GM18498 (cell line): Measurements from ENCODE around the gene RAB34.

Experiments used
- ATAC-seq: cut with Tn5 transposase; IDR thresholded peaks from one replicate; pipeline ENCODE4 v1.9.1; 2021; ENCODE audit warnings: mild to moderate bottlenecking, moderate library complexity; ENCODE audit not compliant: unreplicated experiment

The RAB34 gene

GRCh38 chr17:28717578-28718332, at the start of gene RAB34:
Gene RAB34 (minus strand): TSS chr17:28717868. CDS start chr17:28717266, 602 bp downstream.
- no peak for ATAC-seq

GRCh38 chr17:28765038-28765437, 47.4 kb upstream of the RAB34 start:
- ATAC-seq = no peak

GRCh38 chr17:28763804-28764266, 46.2 kb upstream of the RAB34 start:
- ATAC-seq = peak; percentile 37

- peak; percentile 69 for ATAC-seq
These were observed 45.6 kb upstream of the RAB34 start for GRCh38 chr17:28763137-28763799.

GRCh38 chr17:28760601-28761562, 43.2 kb upstream of the RAB34 start:
- ATAC-seq = no peak

GRCh38 chr17:28759256-28759865, 41.7 kb upstream of the RAB34 start:
- no peak for ATAC-seq

- ATAC-seq = no peak
These were observed 40.9 kb upstream of the RAB34 start for GRCh38 chr17:28758411-28759121.

GRCh38 chr17:28756049-28756804, 38.6 kb upstream of the RAB34 start:
- ATAC-seq = no peak

- ATAC-seq = no peak
These were observed 37.8 kb upstream of the RAB34 start for GRCh38 chr17:28755486-28755885.

GRCh38 chr17:28751600-28752366, 34.1 kb upstream of the RAB34 start:
- no peak for ATAC-seq

GRCh38 chr17:28750178-28751047, 32.7 kb upstream of the RAB34 start:
- peak; percentile 59 for ATAC-seq

GRCh38 chr17:28749516-28750177, 32.0 kb upstream of the RAB34 start:
- ATAC-seq = no peak

GRCh38 chr17:28748852-28749515, 31.3 kb upstream of the RAB34 start:
- ATAC-seq = no peak

- no peak for ATAC-seq
These were observed 30.4 kb upstream of the RAB34 start for GRCh38 chr17:28747801-28748750.

GRCh38 chr17:28747051-28747691, 29.5 kb upstream of the RAB34 start:
- no peak for ATAC-seq
